ENCODE data around the gene FASN. TPM values are rescaled to one million over a fixed set of nuclear protein-coding genes. Genes with fewer than 3 reads are reported as not detected.

Gene FASN
- total and polyA plus RNA-seq, 2 of the 13 experiments (the other 11 are each of a cell fraction or from before 2014, with no cell fraction given) = 51.7 to 101 TPM

DNA sequence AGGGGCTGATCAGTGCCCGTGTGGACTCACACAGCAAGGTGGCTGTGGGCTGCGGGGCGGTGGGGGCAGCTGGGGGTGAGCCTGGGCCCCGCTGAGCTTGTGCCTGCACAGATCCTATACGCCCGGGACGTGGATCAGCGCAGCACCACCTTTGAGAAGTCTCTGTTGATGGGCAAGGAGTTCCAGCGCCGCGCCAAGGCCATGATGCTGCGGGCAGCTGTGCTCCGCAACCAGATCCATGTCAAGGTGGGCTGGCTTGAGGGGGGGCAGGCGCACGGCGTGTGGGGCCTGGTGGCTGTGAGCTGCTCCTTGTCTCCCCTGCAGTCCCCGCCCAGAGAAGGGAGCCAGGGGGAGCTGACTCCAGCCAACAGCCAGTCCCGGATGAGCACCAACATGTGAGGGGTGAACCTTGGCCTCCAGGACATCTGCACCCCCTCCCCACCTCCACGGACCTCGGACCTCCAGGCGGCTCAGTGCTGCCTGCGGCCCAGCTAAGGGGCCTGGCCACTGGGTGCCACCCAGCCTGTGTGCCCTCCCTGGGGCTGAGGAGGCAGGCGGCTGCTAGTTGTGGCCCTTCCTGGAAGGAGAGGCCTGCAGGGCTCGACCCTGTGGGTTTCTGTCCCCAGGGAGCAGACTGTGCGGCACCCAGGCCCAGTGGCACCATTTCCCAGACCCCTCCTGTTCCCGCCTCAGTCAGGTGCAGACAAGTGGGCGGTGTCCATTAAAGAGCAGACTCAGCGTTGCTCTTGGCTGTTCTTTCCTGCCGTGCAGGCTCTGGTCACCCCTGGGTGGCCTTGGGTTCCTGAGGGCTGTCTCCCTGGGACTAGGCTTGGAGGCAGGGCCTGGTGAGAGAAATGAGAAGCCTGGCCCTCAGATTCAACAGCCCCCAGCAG, 41.1 kb downstream of the FASN start (continued):
- TF ChIP-seq, protein P1, sequence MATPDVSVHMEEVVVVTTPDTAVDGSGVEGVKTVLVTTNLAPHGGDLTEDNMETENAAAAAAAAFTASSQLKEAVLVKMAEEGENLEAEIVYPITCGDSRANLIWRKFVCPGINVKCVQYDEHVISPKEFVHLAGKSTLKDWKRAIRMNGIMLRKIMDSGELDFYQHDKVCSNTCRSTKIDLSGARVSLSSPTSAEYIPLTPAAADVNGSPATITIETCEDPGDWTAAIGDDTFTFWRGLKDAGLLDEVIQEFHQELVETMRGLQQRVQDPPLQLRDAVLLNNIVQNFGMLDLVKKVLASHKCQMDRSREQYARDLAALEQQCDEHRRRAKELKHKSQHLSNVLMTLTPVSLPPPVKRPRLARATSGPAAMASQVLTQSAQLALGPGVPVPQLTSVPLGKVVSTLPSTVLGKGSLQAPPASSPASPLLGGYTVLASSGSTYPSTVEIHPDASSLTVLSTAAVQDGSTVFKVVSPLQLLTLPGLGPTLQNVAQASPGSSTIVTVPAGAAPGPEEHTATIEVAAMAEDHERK (CRISPR knock-in tag; IDR thresholded peaks at IDR 0.05; ENCODE audit: low read depth) = no peak
- TF ChIP-seq, protein P2, sequence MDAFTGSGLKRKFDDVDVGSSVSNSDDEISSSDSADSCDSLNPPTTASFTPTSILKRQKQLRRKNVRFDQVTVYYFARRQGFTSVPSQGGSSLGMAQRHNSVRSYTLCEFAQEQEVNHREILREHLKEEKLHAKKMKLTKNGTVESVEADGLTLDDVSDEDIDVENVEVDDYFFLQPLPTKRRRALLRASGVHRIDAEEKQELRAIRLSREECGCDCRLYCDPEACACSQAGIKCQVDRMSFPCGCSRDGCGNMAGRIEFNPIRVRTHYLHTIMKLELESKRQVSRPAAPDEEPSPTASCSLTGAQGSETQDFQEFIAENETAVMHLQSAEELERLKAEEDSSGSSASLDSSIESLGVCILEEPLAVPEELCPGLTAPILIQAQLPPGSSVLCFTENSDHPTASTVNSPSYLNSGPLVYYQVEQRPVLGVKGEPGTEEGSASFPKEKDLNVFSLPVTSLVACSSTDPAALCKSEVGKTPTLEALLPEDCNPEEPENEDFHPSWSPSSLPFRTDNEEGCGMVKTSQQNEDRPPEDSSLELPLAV (CRISPR knock-in tag; conservative IDR thresholded peaks at IDR 0.05; ENCODE audit: low read depth) = no peak
- TF ChIP-seq, protein P3, sequence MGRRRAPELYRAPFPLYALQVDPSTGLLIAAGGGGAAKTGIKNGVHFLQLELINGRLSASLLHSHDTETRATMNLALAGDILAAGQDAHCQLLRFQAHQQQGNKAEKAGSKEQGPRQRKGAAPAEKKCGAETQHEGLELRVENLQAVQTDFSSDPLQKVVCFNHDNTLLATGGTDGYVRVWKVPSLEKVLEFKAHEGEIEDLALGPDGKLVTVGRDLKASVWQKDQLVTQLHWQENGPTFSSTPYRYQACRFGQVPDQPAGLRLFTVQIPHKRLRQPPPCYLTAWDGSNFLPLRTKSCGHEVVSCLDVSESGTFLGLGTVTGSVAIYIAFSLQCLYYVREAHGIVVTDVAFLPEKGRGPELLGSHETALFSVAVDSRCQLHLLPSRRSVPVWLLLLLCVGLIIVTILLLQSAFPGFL (CRISPR knock-in tag; IDR thresholded peaks at IDR 0.05) = no peak
- TF ChIP-seq, protein P4, sequence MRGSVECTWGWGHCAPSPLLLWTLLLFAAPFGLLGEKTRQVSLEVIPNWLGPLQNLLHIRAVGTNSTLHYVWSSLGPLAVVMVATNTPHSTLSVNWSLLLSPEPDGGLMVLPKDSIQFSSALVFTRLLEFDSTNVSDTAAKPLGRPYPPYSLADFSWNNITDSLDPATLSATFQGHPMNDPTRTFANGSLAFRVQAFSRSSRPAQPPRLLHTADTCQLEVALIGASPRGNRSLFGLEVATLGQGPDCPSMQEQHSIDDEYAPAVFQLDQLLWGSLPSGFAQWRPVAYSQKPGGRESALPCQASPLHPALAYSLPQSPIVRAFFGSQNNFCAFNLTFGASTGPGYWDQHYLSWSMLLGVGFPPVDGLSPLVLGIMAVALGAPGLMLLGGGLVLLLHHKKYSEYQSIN (CRISPR knock-in tag; IDR thresholded peaks at IDR 0.05; ENCODE audit: borderline replicate concordance) = no peak
- no peak for TF ChIP-seq PRMT3 (CRISPR knock-in tag; IDR thresholded peaks at IDR 0.05; ENCODE audit: borderline replicate concordance, low read depth)
- TF ChIP-seq, protein P5, sequence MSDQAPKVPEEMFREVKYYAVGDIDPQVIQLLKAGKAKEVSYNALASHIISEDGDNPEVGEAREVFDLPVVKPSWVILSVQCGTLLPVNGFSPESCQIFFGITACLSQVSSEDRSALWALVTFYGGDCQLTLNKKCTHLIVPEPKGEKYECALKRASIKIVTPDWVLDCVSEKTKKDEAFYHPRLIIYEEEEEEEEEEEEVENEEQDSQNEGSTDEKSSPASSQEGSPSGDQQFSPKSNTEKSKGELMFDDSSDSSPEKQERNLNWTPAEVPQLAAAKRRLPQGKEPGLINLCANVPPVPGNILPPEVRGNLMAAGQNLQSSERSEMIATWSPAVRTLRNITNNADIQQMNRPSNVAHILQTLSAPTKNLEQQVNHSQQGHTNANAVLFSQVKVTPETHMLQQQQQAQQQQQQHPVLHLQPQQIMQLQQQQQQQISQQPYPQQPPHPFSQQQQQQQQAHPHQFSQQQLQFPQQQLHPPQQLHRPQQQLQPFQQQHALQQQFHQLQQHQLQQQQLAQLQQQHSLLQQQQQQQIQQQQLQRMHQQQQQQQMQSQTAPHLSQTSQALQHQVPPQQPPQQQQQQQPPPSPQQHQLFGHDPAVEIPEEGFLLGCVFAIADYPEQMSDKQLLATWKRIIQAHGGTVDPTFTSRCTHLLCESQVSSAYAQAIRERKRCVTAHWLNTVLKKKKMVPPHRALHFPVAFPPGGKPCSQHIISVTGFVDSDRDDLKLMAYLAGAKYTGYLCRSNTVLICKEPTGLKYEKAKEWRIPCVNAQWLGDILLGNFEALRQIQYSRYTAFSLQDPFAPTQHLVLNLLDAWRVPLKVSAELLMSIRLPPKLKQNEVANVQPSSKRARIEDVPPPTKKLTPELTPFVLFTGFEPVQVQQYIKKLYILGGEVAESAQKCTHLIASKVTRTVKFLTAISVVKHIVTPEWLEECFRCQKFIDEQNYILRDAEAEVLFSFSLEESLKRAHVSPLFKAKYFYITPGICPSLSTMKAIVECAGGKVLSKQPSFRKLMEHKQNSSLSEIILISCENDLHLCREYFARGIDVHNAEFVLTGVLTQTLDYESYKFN (CRISPR knock-in tag; conservative IDR thresholded peaks at IDR 0.05) = peak; percentile 96
- peak; percentile 93 for TF ChIP-seq ZNF292 (CRISPR knock-in tag; IDR thresholded peaks at IDR 0.05; ENCODE audit: borderline replicate concordance, low read depth)
- peak; percentile 51 for TF ChIP-seq SRSF4 (IDR thresholded peaks at IDR 0.05; ENCODE audit: low read depth, low read length, poor library complexity, severe bottlenecking)
- TF ChIP-seq ZSCAN22 (CRISPR knock-in tag; IDR thresholded peaks at IDR 0.05) = no peak
- TF ChIP-seq, protein P6, sequence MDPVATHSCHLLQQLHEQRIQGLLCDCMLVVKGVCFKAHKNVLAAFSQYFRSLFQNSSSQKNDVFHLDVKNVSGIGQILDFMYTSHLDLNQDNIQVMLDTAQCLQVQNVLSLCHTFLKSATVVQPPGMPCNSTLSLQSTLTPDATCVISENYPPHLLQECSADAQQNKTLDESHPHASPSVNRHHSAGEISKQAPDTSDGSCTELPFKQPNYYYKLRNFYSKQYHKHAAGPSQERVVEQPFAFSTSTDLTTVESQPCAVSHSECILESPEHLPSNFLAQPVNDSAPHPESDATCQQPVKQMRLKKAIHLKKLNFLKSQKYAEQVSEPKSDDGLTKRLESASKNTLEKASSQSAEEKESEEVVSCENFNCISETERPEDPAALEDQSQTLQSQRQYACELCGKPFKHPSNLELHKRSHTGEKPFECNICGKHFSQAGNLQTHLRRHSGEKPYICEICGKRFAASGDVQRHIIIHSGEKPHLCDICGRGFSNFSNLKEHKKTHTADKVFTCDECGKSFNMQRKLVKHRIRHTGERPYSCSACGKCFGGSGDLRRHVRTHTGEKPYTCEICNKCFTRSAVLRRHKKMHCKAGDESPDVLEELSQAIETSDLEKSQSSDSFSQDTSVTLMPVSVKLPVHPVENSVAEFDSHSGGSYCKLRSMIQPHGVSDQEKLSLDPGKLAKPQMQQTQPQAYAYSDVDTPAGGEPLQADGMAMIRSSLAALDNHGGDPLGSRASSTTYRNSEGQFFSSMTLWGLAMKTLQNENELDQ (CRISPR knock-in tag; IDR thresholded peaks at IDR 0.05; ENCODE audit: borderline replicate concordance) = no peak
- TF ChIP-seq FOXK2 (IDR thresholded peaks at IDR 0.05) = no peak
- TF ChIP-seq, protein P7, sequence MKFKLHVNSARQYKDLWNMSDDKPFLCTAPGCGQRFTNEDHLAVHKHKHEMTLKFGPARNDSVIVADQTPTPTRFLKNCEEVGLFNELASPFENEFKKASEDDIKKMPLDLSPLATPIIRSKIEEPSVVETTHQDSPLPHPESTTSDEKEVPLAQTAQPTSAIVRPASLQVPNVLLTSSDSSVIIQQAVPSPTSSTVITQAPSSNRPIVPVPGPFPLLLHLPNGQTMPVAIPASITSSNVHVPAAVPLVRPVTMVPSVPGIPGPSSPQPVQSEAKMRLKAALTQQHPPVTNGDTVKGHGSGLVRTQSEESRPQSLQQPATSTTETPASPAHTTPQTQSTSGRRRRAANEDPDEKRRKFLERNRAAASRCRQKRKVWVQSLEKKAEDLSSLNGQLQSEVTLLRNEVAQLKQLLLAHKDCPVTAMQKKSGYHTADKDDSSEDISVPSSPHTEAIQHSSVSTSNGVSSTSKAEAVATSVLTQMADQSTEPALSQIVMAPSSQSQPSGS (CRISPR knock-in tag; IDR thresholded peaks at IDR 0.05) = peak; percentile 68
- no peak for TF ChIP-seq ZNF761 (CRISPR knock-in tag; conservative IDR thresholded peaks at IDR 0.05)
- no peak for TF ChIP-seq ZNF30 (CRISPR knock-in tag; IDR thresholded peaks at IDR 0.05)

All from HepG2 (cell line).